GM04504 (cell line): ENCODE data around the gene BAHD1.

ENCODE experiments used
- DNase-seq: peaks from one replicate; pipeline ENCODE4 v3.0.0-alpha.2; 2012; ENCODE audit warnings: low read depth

Gene BAHD1

GRCh38 chr15:40424483-40425115, 16.2 kb upstream of the BAHD1 start:
- DNase-seq = no peak

GRCh38 chr15:40425681-40426080, 15.1 kb upstream of the BAHD1 start:
- DNase-seq = no peak

DNA sequence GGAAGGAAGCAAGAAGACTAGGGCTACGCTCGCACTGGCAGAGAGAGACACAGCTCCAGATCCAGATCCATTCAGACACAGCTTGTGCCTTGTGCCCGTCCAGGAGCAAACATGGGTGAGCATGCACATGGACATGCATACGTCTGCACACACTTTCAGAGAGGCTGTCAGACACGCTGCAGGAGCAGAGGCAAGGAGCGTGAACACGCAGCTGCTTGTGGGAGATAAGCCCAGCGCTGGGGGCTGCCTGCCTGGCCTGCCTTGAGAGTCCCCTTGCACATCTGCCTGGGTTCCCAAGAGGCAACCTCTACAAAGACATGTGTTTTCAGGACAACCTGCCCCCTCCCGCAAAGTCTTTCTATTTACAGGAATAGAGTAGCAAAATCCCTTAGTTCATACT, 13.6 kb upstream of the BAHD1 start:
- DNase-seq = no peak

DNA sequence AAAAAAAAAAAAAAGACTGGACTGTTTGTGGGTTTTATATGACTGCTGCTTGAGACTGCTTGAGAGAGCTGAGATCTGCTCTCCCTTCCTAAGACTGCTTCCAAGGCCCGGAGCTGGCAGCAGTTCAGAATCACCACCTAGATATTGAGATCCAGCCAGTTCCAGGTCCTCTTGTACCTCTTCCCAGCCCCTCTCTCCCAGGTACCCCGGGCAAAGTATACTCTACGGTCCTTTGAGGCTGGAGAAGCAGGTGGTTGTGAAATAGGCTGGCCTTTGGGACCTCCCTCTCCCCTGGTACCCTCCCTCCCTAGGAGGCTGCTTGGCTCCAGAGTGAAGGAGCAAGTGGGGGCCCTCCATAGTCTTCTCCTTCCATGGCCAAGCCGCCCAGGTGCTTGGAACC, 12.6 kb upstream of the BAHD1 start:
- no peak for DNase-seq

DNA sequence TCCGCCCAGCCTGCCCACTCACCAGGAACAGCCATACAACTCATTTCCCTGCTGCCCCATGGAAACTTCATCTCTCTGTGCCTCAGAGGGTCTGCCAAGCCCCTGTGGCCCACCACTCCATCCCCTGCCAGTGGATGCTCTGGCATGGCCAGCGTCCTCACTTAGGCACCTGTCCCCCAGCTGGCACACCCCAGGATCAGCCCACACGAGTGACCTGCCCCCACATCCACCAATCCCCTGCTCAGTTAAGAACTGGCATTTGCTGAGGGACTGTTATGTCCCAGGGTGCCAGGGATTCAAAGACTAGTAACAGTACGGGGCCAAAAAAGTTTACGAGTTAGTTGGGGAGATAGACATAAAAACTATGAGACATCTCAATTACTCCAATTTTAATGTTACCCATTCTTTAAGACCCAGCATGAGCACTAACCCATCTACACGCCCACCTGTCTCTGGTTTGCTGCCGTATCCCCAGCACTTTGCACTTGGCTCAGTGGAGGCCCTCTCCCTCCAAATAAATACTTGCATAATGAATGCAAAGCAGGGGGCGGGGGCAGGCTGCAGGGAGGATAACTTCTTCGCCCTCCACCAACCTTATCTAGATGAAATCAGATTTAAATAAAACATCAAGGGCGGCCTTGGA, 11.6 kb upstream of the BAHD1 start:
- no peak for DNase-seq

DNA sequence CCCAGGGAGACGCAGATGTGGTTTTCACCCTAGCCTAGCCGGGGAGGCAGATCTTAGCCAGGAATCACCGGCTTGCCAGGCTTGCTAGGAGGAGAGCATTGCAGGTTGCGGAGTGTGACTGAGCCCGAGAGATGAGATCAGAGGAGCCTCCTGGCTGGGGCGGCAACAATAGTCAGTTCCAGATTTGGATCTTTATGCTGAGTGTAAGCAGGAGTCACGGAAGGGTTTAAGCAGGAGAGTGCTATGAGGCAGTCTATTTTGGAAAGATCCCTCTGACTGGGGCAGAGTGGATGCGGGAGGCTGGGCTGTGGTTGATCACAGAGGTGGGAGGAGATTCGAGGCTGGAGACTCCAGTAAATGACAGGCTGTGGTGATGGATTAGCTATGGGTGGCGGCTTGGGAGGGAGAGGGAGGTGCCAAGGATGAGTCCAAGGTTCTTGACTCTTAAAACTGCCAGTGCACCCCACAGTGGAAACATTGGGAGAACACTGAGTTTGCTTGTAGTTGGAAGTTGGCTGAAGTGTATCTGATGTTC, 10.4 kb upstream of the BAHD1 start:
- no peak for DNase-seq

GRCh38 chr15:40435023-40435709, 5.6 kb upstream of the BAHD1 start:
- no peak for DNase-seq

- no peak for DNase-seq
Observed at GRCh38 chr15:40435710-40436089, 5.1 kb upstream of the BAHD1 start.

- no peak for DNase-seq
Observed at GRCh38 chr15:40436116-40436891, 4.4 kb upstream of the BAHD1 start.

- DNase-seq = no peak
Observed at GRCh38 chr15:40436892-40437751, 3.6 kb upstream of the BAHD1 start.

GRCh38 chr15:40437752-40438687, 2.7 kb upstream of the BAHD1 start:
- DNase-seq = no peak

DNA sequence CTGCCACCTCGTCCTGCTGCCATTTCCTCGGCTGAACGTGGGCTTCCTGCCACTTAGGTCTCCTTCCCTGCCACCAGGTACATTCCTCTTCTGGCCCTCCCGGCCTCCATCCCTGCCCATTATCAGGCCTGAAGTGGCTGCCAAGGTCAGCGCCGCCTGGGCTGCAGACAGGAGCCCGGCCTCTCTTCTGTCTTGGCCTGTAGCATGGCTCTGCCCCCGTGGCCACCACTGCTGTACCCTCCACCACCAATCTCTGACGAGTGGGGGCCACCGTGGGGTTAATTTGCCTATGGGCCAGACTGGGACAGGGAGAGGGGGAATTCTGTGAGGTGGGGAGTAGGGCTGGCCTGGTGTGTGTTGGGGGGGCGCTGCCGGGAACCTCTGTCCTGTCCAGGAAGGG, 2.0 kb upstream of the BAHD1 start:
- no peak for DNase-seq

DNA sequence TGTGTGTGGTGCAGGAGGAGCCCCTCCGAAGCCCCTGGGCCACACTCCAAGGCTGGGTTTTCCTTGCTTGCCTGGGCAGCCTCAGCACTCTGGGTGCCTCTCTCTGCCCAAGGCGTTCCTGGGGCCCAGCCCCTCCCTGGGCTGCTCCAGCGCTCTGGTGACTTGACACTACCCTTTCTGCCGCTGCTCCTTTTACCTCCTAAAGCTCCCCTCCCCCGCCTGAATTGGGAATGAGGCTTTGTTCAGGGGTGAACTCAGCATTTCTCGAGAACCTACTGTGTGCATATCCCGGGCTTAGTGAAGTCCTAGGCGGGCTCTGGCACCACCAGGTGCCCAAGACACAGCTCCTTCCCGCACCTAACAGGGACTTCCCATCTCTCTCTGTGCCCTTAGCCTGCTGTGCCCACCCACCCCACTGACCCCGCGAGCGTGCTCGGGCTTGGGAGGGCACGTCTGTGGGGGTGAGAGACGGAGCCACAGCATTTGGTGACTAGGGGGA, 1.2 kb upstream of the BAHD1 start:
- DNase-seq = no peak

- peak; percentile 9 for DNase-seq
Observed at GRCh38 chr15:40439960-40440742, 602 bp upstream of the BAHD1 start.

GRCh38 chr15:40441565-40442531, 1.1 kb downstream of the BAHD1 start:
- DNase-seq = no peak

DNA sequence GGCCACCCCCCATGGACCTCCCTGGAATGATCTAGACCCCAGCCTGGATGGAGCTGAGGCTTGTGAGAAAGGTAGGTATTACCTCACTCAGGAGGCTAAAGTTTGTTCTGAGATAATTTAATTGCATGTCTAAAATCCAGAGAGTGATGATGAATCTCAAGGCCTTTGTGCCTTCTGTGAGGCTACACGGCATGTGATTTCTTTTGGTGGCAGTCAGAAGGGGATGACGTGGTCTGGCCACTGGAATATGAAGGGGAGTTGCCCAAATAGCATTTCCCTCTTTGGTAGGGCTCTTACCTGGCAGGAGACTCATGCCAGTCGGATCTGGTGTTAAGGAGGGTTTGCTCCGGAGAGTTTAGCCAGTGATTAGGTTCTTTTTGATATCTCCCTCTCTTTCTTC, 2.5 kb downstream of the BAHD1 start:
- DNase-seq = no peak

- no peak for DNase-seq
Observed at GRCh38 chr15:40443846-40444245, 3.1 kb downstream of the BAHD1 start.

GRCh38 chr15:40444736-40445135, 4.0 kb downstream of the BAHD1 start:
- no peak for DNase-seq
